ENCODE results near the gene CACNA1H.
"Not testable (repeated sequence)": the region's sequence is repeated elsewhere in the genome, so short reads cannot be mapped to it uniquely, and the experiment has no call there.

The CACNA1H gene

DNA sequence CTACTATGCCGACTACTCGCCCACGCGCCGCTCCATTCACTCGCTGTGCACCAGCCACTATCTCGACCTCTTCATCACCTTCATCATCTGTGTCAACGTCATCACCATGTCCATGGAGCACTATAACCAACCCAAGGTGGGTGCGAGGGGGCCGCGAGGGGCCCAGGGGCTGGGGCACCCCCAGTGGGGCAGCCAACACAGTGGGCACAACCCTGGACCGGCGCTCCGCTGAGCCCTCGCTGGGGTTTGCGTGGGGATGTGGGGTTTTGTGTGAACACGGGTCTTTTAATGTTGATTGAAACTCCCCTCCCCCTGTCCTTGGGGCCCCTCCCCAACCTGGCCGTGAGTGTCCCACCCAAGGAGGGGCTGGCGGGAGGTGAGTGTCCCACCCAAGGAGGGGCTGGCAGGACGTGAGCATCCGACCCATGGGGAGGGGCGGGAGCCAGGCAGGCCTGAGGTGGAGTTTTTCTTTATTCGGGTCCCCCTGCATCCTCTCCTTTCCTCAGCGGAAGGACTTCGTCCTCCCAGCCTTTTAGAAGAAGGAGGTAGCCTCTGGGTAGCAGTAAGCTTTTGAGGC lies 61.0 kb downstream of the CACNA1H start:
- DNase-seq (ENCODE audit: low read depth) = no peak

- DNase-seq (ENCODE audit: low read depth) = no peak
Observed at GRCh38 chr16:1214719-1215118, 61.8 kb downstream of the CACNA1H start.

- DNase-seq (ENCODE audit: low read depth) = no peak
Observed at GRCh38 chr16:1215574-1216295, 62.8 kb downstream of the CACNA1H start.

DNA sequence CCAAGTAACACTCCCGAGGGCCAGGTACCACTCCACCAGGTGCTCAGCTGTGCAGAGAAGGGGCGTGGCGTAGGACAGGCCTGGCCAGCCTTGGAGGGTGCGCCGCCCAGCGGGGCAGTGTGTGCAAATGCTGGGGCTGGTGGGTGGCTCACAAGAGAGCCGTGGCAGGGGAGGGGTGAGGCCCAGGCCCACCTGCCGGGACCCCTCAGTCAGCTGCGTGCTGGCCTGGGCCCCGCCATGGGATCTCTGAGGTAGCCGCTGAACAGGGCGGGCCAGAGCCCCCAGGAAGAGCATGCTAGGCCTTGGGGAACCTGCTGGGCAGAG lies 63.4 kb downstream of the CACNA1H start:
- no peak for DNase-seq (ENCODE audit: low read depth)

DNA sequence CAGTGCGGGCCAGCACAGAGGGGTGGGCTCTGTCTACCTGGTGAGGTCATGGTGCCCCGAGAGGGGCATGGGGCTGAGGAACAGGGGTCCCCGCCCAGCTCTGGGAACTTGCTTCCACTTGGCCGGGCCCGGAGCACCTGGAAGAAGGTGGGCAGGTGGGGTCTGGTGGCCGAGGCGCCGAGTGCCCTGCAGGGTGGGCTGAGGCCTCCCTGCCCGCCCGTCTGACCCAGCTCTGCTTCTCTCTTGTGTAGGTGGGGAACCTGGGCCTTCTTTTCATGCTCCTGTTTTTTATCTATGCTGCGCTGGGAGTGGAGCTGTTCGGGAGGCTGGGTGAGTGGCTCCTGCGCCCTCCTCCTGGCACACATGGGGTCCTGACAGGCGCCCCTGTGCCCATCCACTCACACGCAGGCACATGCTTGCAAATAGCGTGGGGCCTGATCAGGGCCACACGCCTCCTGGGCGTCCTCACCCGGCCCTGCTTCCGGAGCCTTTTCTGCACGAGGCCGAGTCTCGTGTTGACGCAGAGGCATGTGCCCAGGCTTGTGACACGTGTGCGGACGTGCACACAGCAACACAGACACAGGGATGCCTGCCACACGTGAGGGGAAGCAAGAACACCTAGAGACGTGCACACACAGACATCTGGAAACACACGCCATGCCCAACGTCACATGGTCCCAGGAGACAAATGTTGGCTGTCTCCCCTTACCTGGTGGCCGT lies 63.9 kb downstream of the CACNA1H start:
- DNase-seq (ENCODE audit: low read depth) = no peak

- no peak for DNase-seq (ENCODE audit: low read depth)
Observed at GRCh38 chr16:1217526-1217925, 64.6 kb downstream of the CACNA1H start.

- no peak for DNase-seq (ENCODE audit: low read depth)
Observed at GRCh38 chr16:1218061-1218929, 65.4 kb downstream of the CACNA1H start.

- DNase-seq (ENCODE audit: low read depth) = no peak
Observed at GRCh38 chr16:1218930-1219611, 66.2 kb downstream of the CACNA1H start.

- no peak for DNase-seq (ENCODE audit: low read depth)
Observed at GRCh38 chr16:1220098-1220728, 67.3 kb downstream of the CACNA1H start.

DNA sequence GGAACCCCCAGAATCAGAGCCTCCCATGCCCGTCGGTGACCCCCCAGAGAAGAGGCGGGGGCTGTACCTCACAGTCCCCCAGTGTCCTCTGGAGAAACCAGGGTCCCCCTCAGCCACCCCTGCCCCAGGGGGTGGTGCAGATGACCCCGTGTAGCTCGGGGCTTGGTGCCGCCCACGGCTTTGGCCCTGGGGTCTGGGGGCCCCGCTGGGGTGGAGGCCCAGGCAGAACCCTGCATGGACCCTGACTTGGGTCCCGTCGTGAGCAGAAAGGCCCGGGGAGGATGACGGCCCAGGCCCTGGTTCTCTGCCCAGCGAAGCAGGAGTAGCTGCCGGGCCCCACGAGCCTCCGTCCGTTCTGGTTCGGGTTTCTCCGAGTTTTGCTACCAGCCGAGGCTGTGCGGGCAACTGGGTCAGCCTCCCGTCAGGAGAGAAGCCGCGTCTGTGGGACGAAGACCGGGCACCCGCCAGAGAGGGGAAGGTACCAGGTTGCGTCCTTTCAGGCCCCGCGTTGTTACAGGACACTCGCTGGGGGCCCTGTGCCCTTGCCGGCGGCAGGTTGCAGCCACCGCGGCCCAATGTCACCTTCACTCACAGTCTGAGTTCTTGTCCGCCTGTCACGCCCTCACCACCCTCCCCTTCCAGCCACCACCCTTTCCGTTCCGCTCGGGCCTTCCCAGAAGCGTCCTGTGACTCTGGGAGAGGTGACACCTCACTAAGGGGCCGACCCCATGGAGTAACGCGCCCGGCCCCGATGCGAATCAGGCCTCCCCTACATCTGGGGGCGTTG lies 68.1 kb downstream of the CACNA1H start:
- DNase-seq (ENCODE audit: low read depth) = no peak

DNA sequence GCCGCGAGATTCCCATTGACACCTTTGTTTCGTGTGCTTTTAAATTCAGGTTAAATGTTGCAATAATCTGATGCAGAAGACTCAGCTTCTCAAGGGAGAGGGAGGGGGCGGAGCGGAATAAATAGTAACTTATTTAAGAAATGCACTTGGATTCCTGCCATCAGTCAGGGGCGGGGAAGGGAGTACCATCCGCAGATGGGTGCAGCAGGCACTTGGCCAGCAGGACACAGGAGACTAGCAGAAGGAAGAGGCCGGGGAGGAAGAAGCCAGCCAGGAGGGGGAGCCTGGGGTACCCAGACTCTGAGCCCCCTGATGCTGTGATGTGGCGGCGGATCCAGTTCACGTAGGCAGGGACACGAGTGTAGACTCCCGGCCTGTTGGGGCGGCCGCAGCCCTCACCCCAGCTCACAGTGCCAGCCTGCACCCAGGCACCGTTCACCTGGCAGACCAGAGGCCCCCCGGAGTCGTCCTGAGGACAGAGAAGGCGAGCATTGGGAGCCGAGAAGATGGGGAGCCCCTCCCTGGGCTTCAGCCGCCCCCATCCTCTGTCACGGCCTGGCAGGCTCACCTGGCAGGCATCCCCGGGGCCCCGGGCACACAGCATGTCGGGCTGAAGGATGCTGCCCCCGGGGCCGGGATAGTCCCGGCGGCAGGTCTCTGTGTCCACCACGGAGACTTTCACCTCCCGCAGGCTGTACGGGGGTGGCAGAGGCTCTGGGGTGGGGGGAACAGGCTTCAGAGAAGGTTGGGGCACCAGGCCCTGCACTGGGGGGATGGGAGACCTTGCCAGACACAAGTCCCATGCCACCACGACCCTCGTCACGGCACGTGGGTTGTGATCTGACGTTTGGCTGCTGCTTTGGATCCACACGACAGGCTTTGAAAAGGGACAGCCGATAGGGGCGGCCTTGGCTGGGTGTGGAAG lies 69.0 kb downstream of the CACNA1H start:
- no peak for DNase-seq (ENCODE audit: low read depth)

DNA sequence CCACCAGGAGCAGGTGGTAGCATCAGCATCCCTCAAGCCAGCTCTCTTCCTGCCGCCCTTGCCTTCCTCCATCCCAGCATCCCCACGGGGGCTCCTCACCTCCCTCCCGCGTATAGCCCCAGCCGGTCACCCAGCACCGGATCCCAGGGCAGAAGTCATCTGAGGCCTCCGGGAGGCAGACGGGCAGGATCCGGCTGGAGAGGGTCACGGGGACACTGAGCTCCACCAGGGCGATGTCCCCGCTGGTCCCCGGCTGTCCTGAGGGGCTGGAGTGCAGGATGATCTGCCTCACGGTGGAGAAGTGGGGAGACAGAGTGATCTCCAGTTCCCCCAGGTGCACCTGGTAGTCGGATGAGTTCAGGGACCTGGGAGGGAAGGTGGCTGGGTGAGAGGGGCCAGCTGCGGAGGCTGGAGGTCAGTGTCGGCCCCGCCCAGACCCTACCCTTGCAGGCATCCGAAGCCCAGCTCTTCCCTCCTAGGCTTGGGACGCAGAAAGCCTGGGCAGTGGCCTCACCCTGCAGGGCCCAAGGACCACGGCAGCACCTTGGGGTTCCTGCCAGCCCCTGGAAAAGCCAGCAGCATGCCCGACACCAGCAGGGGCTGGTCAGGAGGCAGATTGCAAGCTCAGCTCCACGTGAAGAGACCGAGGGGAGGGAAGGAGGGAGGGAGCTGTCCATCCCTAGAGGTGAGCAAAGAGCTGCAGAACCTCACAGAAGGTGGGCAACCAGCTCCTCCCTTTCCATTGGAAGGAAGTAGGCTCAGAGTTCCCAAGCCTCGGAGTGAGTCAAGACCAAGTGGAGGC lies 69.8 kb downstream of the CACNA1H start:
- DNase-seq (ENCODE audit: low read depth) = no peak

- DNase-seq (ENCODE audit: low read depth) = no peak
Observed at GRCh38 chr16:1223355-1224214, 70.7 kb downstream of the CACNA1H start.

GRCh38 chr16:1224558-1224957 lies 71.7 kb downstream of the CACNA1H start:
- DNase-seq (ENCODE audit: low read depth) = no peak

DNA sequence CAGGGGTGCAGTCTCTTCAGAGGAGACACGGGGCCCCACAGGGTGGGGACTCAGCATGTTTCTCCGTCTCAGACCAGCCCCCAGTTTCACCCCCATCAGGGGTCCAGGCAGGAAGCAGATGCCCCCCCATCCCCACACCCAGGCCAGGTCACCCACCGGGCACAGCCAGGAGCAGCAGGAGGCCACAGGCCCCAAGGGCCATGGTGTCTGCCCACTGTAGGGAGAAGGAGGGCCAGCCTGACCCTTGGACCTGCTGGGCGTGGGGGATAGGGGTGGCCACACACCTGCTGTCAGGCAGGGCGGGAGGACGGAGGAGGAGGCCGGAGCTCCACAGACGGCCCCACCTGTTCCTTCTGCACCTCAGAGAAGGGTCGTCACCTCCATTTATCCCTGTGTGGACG lies 72.1 kb downstream of the CACNA1H start, which contains the start of gene TPSG1:
TSS of gene TPSG1 (minus strand) at position 218 of the 401 bp plus-strand sequence. CDS start at position 202, 16 bp downstream.
- DNase-seq (ENCODE audit: low read depth) = no peak

DNA sequence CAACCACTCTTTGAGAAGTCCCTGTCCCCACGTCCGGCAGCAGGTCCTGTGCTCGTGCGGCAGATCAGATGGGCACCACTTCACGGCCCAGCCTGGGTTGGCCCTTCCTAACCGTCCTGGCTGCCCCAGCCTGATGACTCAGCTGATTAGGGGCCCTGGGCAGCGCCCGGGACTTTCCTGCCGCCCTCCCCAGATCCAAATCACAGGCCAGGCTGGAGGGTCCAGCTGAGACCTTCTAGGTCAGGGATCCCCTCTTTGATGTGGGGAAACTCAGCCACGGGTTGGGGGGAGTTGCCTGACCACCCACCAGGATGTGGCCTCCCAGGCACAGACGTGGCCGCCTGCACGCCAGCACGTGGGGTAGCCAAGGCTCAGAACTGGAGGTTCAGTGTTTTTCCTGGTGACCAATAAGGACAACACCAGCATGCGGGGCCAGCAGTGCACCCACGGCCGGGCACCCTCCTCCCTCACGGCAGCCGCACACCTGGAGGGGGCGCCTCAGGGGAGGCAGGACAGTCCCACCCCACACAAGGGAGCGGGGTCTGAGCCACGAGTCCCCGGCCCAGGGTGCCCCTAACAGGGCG lies 72.9 kb downstream of the CACNA1H start:
- DNase-seq (ENCODE audit: low read depth) = not testable (repeated sequence)

DNA sequence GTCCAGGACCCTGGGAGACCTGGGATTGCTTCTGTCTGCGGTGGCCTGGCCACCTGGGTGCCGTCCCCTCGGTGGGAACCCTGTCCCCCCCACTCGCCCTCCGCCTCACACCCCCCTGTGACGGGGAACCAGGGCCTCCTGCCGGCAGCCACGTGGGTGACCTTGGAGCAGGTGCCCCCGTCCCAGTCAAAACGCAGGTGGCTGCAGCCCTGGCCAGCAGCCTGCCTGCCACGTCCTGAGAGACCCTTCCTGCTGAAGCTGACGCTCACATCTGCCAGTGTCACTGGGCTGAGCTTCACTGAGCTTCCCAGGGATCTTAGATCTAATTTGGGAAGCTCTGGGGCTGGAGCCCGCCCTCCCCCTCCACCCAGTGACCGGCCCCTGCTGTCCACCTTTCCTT lies 73.8 kb downstream of the CACNA1H start:
- DNase-seq (ENCODE audit: low read depth) = not testable (repeated sequence)
